B cell (primary cell): ENCODE results near the gene ABCC1. TPM values are rescaled to one million over a fixed set of nuclear protein-coding genes. Genes with fewer than 3 reads are reported as not detected.

ENCODE experiments used
- ATAC-seq: fragments of 200-7000 bp; cut with Tn5 transposase; one replicate; pipeline ENCODE4 v1.10.0; 2021; ENCODE audit warnings: low read depth, mild to moderate bottlenecking, moderate number of reproducible peaks, moderate library complexity
- CTCF ChIA-PET: fragments of 350-600 bp; sonication (Branson Sonifier 250); formaldehyde crosslinking; loops from one replicate; lab custom pipeline; 2021; ENCODE audit warnings: antibody characterized with exemption, inconsistent platforms; lab: Charles Lee
- POLR2A ChIA-PET: fragments of 350-600 bp; sonication (Branson Sonifier 250); formaldehyde crosslinking; loops from one replicate; lab custom pipeline; 2021; ENCODE audit warnings: antibody characterized with exemption; lab: Charles Lee
- DNase-seq: peaks from one replicate; pipeline ENCODE4 v3.0.0; 2013
- H2AFZ ChIP-seq: 2 replicates; pipeline ENCODE4 v1.6.1; 2012; ENCODE audit warnings: mild to moderate bottlenecking, low read depth, low read length; ENCODE audit not compliant: insufficient read depth, poor library complexity, severe bottlenecking
- H3K27ac ChIP-seq, 2 donors: 1 replicate in 1 of 2; 2 replicates in 1 of 2; pipeline ENCODE4 v1.5.1; 2012 to 2013; ENCODE audit warnings: low read length in 2 of 2, mild to moderate bottlenecking in 2 of 2, moderate library complexity in 1 of 2
- H3K27me3 ChIP-seq, 4 experiments: fragments of 200-600 bp in 1 of 4; sonication (generic) in 1 of 4; replicated peaks in 1 of 4; 1 replicate in 2 of 4; 2 replicates in 2 of 4; pipeline versions ENCODE4 v1.6.1 to v1.7.0; 2013 to 2016; ENCODE audit warnings: low read length in 3 of 4, mild to moderate bottlenecking in 2 of 4, mixed read lengths in 1 of 4, moderate library complexity in 1 of 4; ENCODE audit not compliant: insufficient read depth in 4 of 4, control insufficient read depth in 3 of 4; ENCODE audit errors: control extremely low read depth in 1 of 4
- H3K36me3 ChIP-seq, 2 experiments: replicated peaks in 1 of 2; 1 replicate in 1 of 2; 2 replicates in 1 of 2; pipeline versions ENCODE4 v1.6.1 to v1.7.1; 2013; ENCODE audit warnings: low read length in 1 of 2; ENCODE audit not compliant: insufficient read depth in 2 of 2, control insufficient read depth in 1 of 2; ENCODE audit errors: control extremely low read depth in 1 of 2, extremely low read depth in 1 of 2
- H3K4me1 ChIP-seq, 2 donors: fragments of 200-600 bp in 1 of 2; sonication (generic) in 1 of 2; 1 replicate in 1 of 2; 2 replicates in 1 of 2; pipeline versions ENCODE4 v1.5.1 to v1.6.1; 2013 to 2017; ENCODE audit warnings: low read length in 2 of 2; ENCODE audit not compliant: control insufficient read depth in 2 of 2, insufficient read depth in 2 of 2
- H3K4me2 ChIP-seq: replicated peaks from 2 replicates; pipeline ENCODE3; 2012; ENCODE audit warnings: mild to moderate bottlenecking, low read depth, low read length; ENCODE audit not compliant: poor library complexity, severe bottlenecking
- H3K4me3 ChIP-seq, 5 experiments: fragments of 200-600 bp in 1 of 5; sonication (generic) in 1 of 5; 1 replicate in 3 of 5; 2 replicates in 2 of 5; pipeline versions ENCODE4 v1.5.1 to v1.7.0; 2011 to 2016; ENCODE audit warnings: low read length in 4 of 5, mild to moderate bottlenecking in 4 of 5, low read depth in 2 of 5, control low read depth in 1 of 5, moderate library complexity in 1 of 5; ENCODE audit not compliant: insufficient read depth in 1 of 5; ENCODE audit errors: control extremely low read depth in 1 of 5, extremely low read depth in 1 of 5
- H3K79me2 ChIP-seq: fragments of 200-600 bp; sonication (generic); one replicate; pipeline ENCODE4 v1.6.0; 2016; ENCODE audit warnings: low read length; ENCODE audit not compliant: control insufficient read depth, insufficient read depth
- H3K9ac ChIP-seq: fragments of 200-600 bp; sonication (generic); 2 replicates; pipeline ENCODE4 v1.6.1; 2017; ENCODE audit warnings: mild to moderate bottlenecking, low read length, moderate library complexity
- H3K9me3 ChIP-seq, 3 donors: one replicate each; pipeline versions ENCODE4 v1.6.1 to v1.7.1; 2013; ENCODE audit warnings: low read length in 2 of 3; ENCODE audit not compliant: control insufficient read depth in 2 of 3, insufficient read depth in 1 of 3; ENCODE audit errors: control extremely low read depth in 1 of 3
- H4K20me1 ChIP-seq: 2 replicates; pipeline ENCODE4 v1.6.0; 2012; ENCODE audit warnings: mild to moderate bottlenecking, low read length; ENCODE audit not compliant: insufficient read depth, control insufficient read depth, poor library complexity, severe bottlenecking
- H3K27ac Mint-ChIP-seq: one replicate; pipeline ENCODE4 v1.8.0; 2021; ENCODE audit warnings: mixed read lengths
- H3K27me3 Mint-ChIP-seq: one replicate; pipeline ENCODE4 v1.8.0; 2021; ENCODE audit warnings: mixed read lengths
- H3K4me1 Mint-ChIP-seq: one replicate; pipeline ENCODE4 v1.8.0; 2021; ENCODE audit warnings: mixed read lengths
- H3K4me3 Mint-ChIP-seq: one replicate; pipeline ENCODE4 v1.8.0; 2021; ENCODE audit warnings: mixed read lengths
- H3K9me3 Mint-ChIP-seq: one replicate; pipeline ENCODE4 v1.8.0; 2022; ENCODE audit warnings: mixed read lengths; ENCODE audit not compliant: insufficient read depth
- CTCF ChIP-seq: fragments of 200-600 bp; IDR thresholded peaks from one replicate; pipeline ENCODE4 v1.8.0; 2022; ENCODE audit warnings: antibody characterized with exemption, mild to moderate bottlenecking
- EZH2 ChIP-seq: IDR thresholded peaks from 2 replicates; pipeline ENCODE4 v1.6.1; 2012; ENCODE audit warnings: borderline replicate concordance, low read depth, mild to moderate bottlenecking, moderate library complexity, low read length; ENCODE audit not compliant: insufficient read depth, poor library complexity, severe bottlenecking
- WGBS: methylation state at CpG from one replicate; pipeline ENCODE4 v1.1.5; 2013; ENCODE audit warnings: missing lambda C conversion rate; ENCODE audit not compliant: insufficient coverage; 5-methylcytosine and 5-hydroxymethylcytosine counted together
- intact Hi-C: fragments of 100-400 bp; cut with micrococcal nuclease; formaldehyde crosslinking; loops from one replicate; pipeline ENCODE4 v1.10.0; 2022
- polyA plus RNA-seq: library from polyadenylated mRNA; depleted of rRNA; stranded (reverse); fragments of >200 nt; gene quantifications from 2 replicates; pipeline ENCODE4 v1.2.3, GENCODE V29; 2012
- total RNA-seq, 2 donors: library from RNA; stranded (reverse); fragments of 120-200 nt in 1 of 2; gene quantifications; 1 replicate in 1 of 2; 2 replicates in 1 of 2; pipeline versions ENCODE4 v1.2.3 to v1.2.4, GENCODE V29; 2013 to 2022

The ABCC1 gene
- total and polyA plus RNA-seq, 2 donors (not counting 1 experiment from before 2014, with no cell fraction given): 21.8 to 73.0 TPM

- intact Hi-C loops: no loop called here
- no peak overlapping the region for H2AFZ ChIP-seq
- TF ChIP-seq EZH2 (no peak), CTCF (no peak)
- 97% methylated on average over 5 of the region's 5 CpGs for WGBS
- H3K9me3 ChIP-seq: peaks cover 0 to 4% (median 0%) of the 10 kb centered on the region in 3 donors
- no peaks in the 10 kb centered on the region for H3K9me3 Mint-ChIP-seq
- ChIA-PET POLR2A (no interaction called here), CTCF (no interaction called here)
- H3K9ac ChIP-seq: no peak overlapping the region
- no peaks in the 10 kb centered on the region for H3K27me3 Mint-ChIP-seq
- H3K79me2 ChIP-seq: no peaks in the 10 kb centered on the region
- no peak for ATAC-seq
- H3K27me3 ChIP-seq: no peaks in the 10 kb centered on the region
- H3K4me2 ChIP-seq: no peak overlapping the region
- H3K4me3 Mint-ChIP-seq: no peak overlapping the region
- no peak overlapping the region for H3K4me3 ChIP-seq
- DNase-seq: no peak
- H3K36me3 ChIP-seq: peaks cover 0 to 51% of the 10 kb centered on the region in 2 experiments
- H3K27ac ChIP-seq: no peak overlapping the region
- H3K4me1 Mint-ChIP-seq: peaks cover 11% of the 10 kb centered on the region
- H4K20me1 ChIP-seq: no peaks in the 10 kb centered on the region
- no peak overlapping the region for H3K27ac Mint-ChIP-seq
- H3K4me1 ChIP-seq: no peaks in the 10 kb centered on the region
Measured at GRCh38 chr16:16144416-16144815, 195.0 kb downstream of the ABCC1 start.

GRCh38 chr16:16145286-16145685 is 195.9 kb downstream of the ABCC1 start:
- CTCF ChIA-PET: no interaction called here
- no peak overlapping the region for H3K27ac ChIP-seq
- H4K20me1 ChIP-seq: no peaks in the 10 kb centered on the region
- no peaks in the 10 kb centered on the region for H3K9me3 ChIP-seq
- no peak overlapping the region for H3K4me3 ChIP-seq
- H3K9ac ChIP-seq: no peak overlapping the region
- H2AFZ ChIP-seq: no peak overlapping the region
- Mint-ChIP-seq H3K27me3 (no peaks in the 10 kb centered on the region), H3K4me3 (no peak overlapping the region), H3K27ac (no peak overlapping the region), H3K4me1 (peaks cover 11% of the 10 kb centered on the region), H3K9me3 (no peaks in the 10 kb centered on the region)
- POLR2A ChIA-PET: no interaction called here
- no peaks in the 10 kb centered on the region for H3K27me3 ChIP-seq
- H3K4me2 ChIP-seq: no peak overlapping the region
- no peak for TF ChIP-seq CTCF
- no peak for TF ChIP-seq EZH2
- WGBS: 98% methylated on average over 5 of the region's 5 CpGs
- intact Hi-C loops: no loop called here
- no peaks in the 10 kb centered on the region for H3K4me1 ChIP-seq
- DNase-seq (no peak), ATAC-seq (no peak)
- no peaks in the 10 kb centered on the region for H3K79me2 ChIP-seq
- H3K36me3 ChIP-seq: peaks cover 0 to 43% of the 10 kb centered on the region in 2 experiments
